Neutrophil (primary cell): ENCODE results near the gene SLC31A1.

Experiments used
- H3K27ac ChIP-seq: fragments of 200-600 bp; sonication (generic); 2 replicates; pipeline ENCODE4 v1.5.1; 2016; ENCODE audit warnings: mild to moderate bottlenecking, moderate library complexity
- H3K27me3 ChIP-seq: fragments of 200-600 bp; sonication (generic); 2 replicates; pipeline ENCODE4 v1.6.0; 2016; ENCODE audit warnings: mild to moderate bottlenecking
- H3K36me3 ChIP-seq: fragments of 200-600 bp; sonication (generic); 2 replicates; pipeline ENCODE4 v1.5.1; 2017
- H3K4me1 ChIP-seq, 2 experiments: fragments of 200-600 bp in 1 of 2; sonication (generic) in 1 of 2; 1 replicate in 1 of 2; 2 replicates in 1 of 2; pipeline versions ENCODE4 v1.5.1 to v1.6.1; 2013 to 2016; ENCODE audit warnings: low read depth in 1 of 2, low read length in 1 of 2, mild to moderate bottlenecking in 1 of 2, moderate library complexity in 1 of 2; ENCODE audit not compliant: control insufficient read depth in 1 of 2, insufficient read depth in 1 of 2
- H3K4me3 ChIP-seq, 2 experiments: fragments of 200-600 bp in 1 of 2; sonication (generic) in 1 of 2; 1 replicate in 1 of 2; 2 replicates in 1 of 2; pipeline ENCODE4 v1.5.1; 2013 to 2016; ENCODE audit warnings: low read depth in 1 of 2, low read length in 1 of 2, mild to moderate bottlenecking in 1 of 2, moderate library complexity in 1 of 2
- H3K9me3 ChIP-seq: fragments of 200-600 bp; sonication (generic); 2 replicates; pipeline ENCODE4 v1.5.1; 2016
- CTCF ChIP-seq: fragments of 200-600 bp; sonication (generic); IDR thresholded peaks from 2 replicates; pipeline ENCODE4 v1.5.1; 2016; ENCODE audit warnings: antibody characterized with exemption

The SLC31A1 gene

GRCh38 chr9:113261917-113262671, 40.8 kb downstream of the SLC31A1 start:
- H3K27ac ChIP-seq: no peak overlapping the region
- H3K9me3 ChIP-seq: no peaks in the 10 kb centered on the region
- TF ChIP-seq CTCF: no peak
- H3K36me3 ChIP-seq: peaks cover 54% of the 10 kb centered on the region
- no peaks in the 10 kb centered on the region for H3K27me3 ChIP-seq
- H3K4me1 ChIP-seq: no peaks in the 10 kb centered on the region
- no peak overlapping the region for H3K4me3 ChIP-seq

- no peak overlapping the region for H3K27ac ChIP-seq
- no peaks in the 10 kb centered on the region for H3K9me3 ChIP-seq
- no peak overlapping the region for H3K4me3 ChIP-seq
- peaks cover 58% of the 10 kb centered on the region for H3K36me3 ChIP-seq
- H3K4me1 ChIP-seq: no peaks in the 10 kb centered on the region
- no peaks in the 10 kb centered on the region for H3K27me3 ChIP-seq
- no peak for TF ChIP-seq CTCF
Observed at GRCh38 chr9:113266174-113266573, 44.8 kb downstream of the SLC31A1 start.

DNA sequence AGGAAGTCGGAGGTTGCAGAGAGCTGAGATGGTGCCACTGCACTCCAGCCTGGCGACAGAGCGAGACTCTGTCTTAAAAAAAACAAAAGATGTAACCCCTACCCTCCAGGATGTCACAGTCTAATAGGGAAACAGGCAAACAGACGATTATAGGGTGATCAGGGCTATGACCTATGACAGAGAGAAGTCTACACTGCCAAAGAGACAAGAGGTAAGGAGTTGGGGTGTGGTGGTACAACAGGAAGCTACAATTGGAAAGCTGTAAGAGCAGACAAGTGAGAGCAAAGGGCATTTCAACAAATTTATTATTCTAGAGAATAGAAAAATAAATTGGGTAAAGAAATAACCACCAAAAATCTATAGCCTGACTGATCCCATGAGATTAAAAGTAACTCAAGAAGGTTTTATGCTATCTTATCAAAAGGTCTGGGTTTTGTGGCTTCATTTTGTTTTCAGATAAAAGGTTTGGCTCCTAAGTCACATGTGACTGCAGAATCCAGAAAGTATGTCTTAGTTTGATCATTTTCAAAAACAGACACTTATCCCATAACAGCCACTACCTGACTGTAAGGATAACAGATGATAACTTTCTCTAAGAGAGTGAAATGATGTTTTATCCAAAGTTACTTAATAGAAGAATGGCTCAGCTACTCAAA, 46.7 kb downstream of the SLC31A1 start:
- TF ChIP-seq CTCF: no peak
- no peak overlapping the region for H3K4me3 ChIP-seq
- no peaks in the 10 kb centered on the region for H3K4me1 ChIP-seq
- no peaks in the 10 kb centered on the region for H3K9me3 ChIP-seq
- no peaks in the 10 kb centered on the region for H3K27me3 ChIP-seq
- H3K36me3 ChIP-seq: peaks cover 58% of the 10 kb centered on the region
- no peak overlapping the region for H3K27ac ChIP-seq

DNA sequence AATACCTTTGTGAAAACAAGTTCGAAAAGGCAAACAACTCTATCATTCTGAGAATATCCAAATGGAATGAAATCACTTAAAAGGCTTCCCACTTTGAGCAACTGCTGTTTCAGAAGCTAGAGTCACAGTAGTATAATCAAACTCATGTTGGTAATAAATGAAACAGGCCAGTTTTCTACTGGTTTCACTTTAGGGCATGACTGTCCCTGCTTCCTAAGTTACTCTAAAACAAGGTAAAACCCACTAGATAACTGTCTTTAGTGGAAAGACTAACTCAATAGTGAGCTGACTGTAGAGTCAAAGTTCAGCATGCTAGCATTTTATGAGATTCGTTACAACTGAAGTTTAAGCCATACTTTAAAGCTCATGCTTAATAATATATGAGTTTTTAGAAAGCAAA, 48.0 kb downstream of the SLC31A1 start:
- Histone ChIP-seq H3K27ac (no peak overlapping the region), H3K36me3 (peaks cover 60% of the 10 kb centered on the region), H3K27me3 (no peaks in the 10 kb centered on the region), H3K9me3 (no peaks in the 10 kb centered on the region), H3K4me3 (no peak overlapping the region), H3K4me1 (peaks cover 4 to 5% of the 10 kb centered on the region in 2 experiments)
- no peak for TF ChIP-seq CTCF

DNA sequence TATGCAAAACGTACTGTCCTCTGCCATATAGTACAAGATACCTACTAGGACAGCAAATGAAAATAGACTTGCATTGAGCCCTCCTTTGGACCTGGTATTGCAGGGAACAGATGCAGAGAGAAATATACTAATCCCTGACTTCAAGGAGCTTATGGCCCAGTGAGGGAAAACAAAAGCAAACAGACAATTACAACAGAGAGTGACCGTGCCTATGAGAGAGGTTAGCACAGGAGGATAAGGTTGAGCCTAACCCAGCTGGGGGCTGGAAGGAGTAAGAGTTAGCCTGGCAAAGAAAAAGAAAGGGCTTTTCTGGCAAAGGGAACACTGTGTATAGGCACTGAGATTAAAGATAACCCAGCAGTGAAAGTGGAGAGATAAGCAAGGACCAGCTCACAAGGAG, 48.5 kb downstream of the SLC31A1 start:
- H3K27ac ChIP-seq: no peak overlapping the region
- peaks cover 60% of the 10 kb centered on the region for H3K36me3 ChIP-seq
- no peaks in the 10 kb centered on the region for H3K9me3 ChIP-seq
- H3K4me3 ChIP-seq: no peak overlapping the region
- TF ChIP-seq CTCF: no peak
- H3K4me1 ChIP-seq: peaks cover 9 to 10% of the 10 kb centered on the region in 2 experiments
- H3K27me3 ChIP-seq: no peaks in the 10 kb centered on the region
